HepG2 (cell line): ENCODE measurements around the gene CNP. TPM values are rescaled to one million over a fixed set of nuclear protein-coding genes. Genes with fewer than 3 reads are reported as not detected.
A peak's percentile ranks its signal among the peaks of the same experiment; 100 is the strongest.

ENCODE experiments used
- E2F5 ChIP-seq: sonication (generic); formaldehyde crosslinking; conservative IDR thresholded peaks from 2 replicates; pipeline ENCODE4 v1.4.0; 2020; ENCODE audit warnings: missing genetic modification reagents
- EP300 ChIP-seq, 3 experiments: sonication (generic) in 1 of 3; formaldehyde crosslinking in 1 of 3; IDR thresholded peaks; 2 replicates each; pipeline versions ENCODE4 v1.5.1 to v1.6.1; 2011 to 2020; ENCODE audit warnings: low read depth in 2 of 3, low read length in 2 of 3, borderline replicate concordance in 1 of 3, improper control_type of control experiment in 1 of 3, mild to moderate bottlenecking in 1 of 3, missing genetic modification reagents in 1 of 3, moderate library complexity in 1 of 3
- GATAD2A ChIP-seq: IDR thresholded peaks from 2 replicates; pipeline ENCODE4 v1.6.1; 2016
- RELA ChIP-seq: sonication (generic); formaldehyde crosslinking; IDR thresholded peaks from 2 replicates; pipeline ENCODE4 v1.4.0; 2020; ENCODE audit warnings: missing genetic modification reagents
- RORA ChIP-seq: sonication (generic); formaldehyde crosslinking; IDR thresholded peaks from 2 replicates; pipeline ENCODE4 v1.5.0; 2020; ENCODE audit warnings: mild to moderate bottlenecking, missing genetic modification reagents, moderate library complexity
- SKIL ChIP-seq: sonication (generic); formaldehyde crosslinking; IDR thresholded peaks from 2 replicates; pipeline ENCODE4 v1.8.0; 2022; ENCODE audit warnings: missing genetic modification reagents, mild to moderate bottlenecking, moderate library complexity, borderline replicate concordance
- STAT6 ChIP-seq: sonication (generic); formaldehyde crosslinking; IDR thresholded peaks from 2 replicates; pipeline ENCODE4 v1.4.0; 2020; ENCODE audit warnings: missing genetic modification reagents, mild to moderate bottlenecking, borderline replicate concordance
- TP53 ChIP-seq: sonication (generic); formaldehyde crosslinking; conservative IDR thresholded peaks from 2 replicates; pipeline ENCODE4 v1.4.0; 2020; ENCODE audit warnings: missing genetic modification reagents
- ZBTB25 ChIP-seq: IDR thresholded peaks from 2 replicates; pipeline ENCODE4 v1.6.1; 2018; ENCODE audit warnings: missing genetic modification reagents
- ZNF512 ChIP-seq: sonication (generic); formaldehyde crosslinking; IDR thresholded peaks from 2 replicates; pipeline ENCODE4 v1.4.0; 2020; ENCODE audit warnings: mild to moderate bottlenecking, missing genetic modification reagents
- ZNF646 ChIP-seq: sonication (generic); formaldehyde crosslinking; IDR thresholded peaks from 2 replicates; pipeline ENCODE4 v1.9.0; 2021; ENCODE audit warnings: mild to moderate bottlenecking, missing genetic modification reagents
- ZNF720 ChIP-seq: sonication (generic); formaldehyde crosslinking; IDR thresholded peaks from 2 replicates; pipeline ENCODE4 v1.4.0; 2020; ENCODE audit warnings: missing genetic modification reagents
- polyA plus RNA-seq, 8 experiments: library from polyadenylated mRNA; depleted of rRNA in 3 of 8; stranded (reverse) in 7 of 8; unstranded in 1 of 8; fragments of >200 nt; fragmentation: Illumina TruSeq in 4 of 8; extraction: Trizol in 4 of 8; gene quantifications; 2 replicates each; pipeline versions ENCODE4 v1.2.1 to v1.2.3, GENCODE V29; 2011 to 2016; ENCODE audit warnings: low read depth in 4 of 8, missing spikeins in 1 of 8, mixed read lengths in 1 of 8; ENCODE audit not compliant: insufficient read depth in 1 of 8
- total RNA-seq, 5 experiments: library from RNA; depleted of rRNA; stranded (reverse); fragments of >200 nt; fragmentation: Illumina TruSeq; extraction: Trizol; gene quantifications; 2 replicates each; pipeline ENCODE4 v1.2.3, GENCODE V29; 2016; ENCODE audit warnings: low read depth in 1 of 5

The CNP gene
- total and polyA plus RNA-seq, 2 of the 13 experiments (the other 11 are each of a cell fraction or from before 2014, with no cell fraction given) = 97.2 to 161 TPM

- TF ChIP-seq ZNF646 (CRISPR knock-in tag) (no peak), TP53 (no peak), ZNF512 (CRISPR knock-in tag) (no peak), STAT6 (no peak), ZNF720 (CRISPR knock-in tag) (no peak), RELA (CRISPR knock-in tag) (no peak), GATAD2A (CRISPR knock-in tag) (0 out of 2 replicates have a peak, but pooled peaks have one; percentile 8), E2F5 (CRISPR knock-in tag) (no peak), EP300 (IDR thresholded peaks at IDR 0.05; ENCODE audit: low read depth in 2 of 2, low read length in 2 of 2) (no peak), EP300 (CRISPR knock-in tag; IDR thresholded peaks at IDR 0.05; ENCODE audit: borderline replicate concordance) (no peak), RORA (no peak), SKIL (CRISPR knock-in tag) (no peak), ZBTB25 (CRISPR knock-in tag) (no peak; the same call in 1 of the 2 replicates)
These were observed 48.8 kb upstream of the CNP start (continued) for GRCh38 chr17:41917679-41918313.
